ENCODE data around the gene AGRN.

The AGRN gene

GRCh38 chr1:982765-983436 lies 37.0 kb upstream of the AGRN start:
- ATAC-seq, result no peak
- no peak for TF ChIP-seq BACH2 (CRISPR knock-in tag; IDR thresholded peaks at IDR 0.05; ENCODE audit: borderline replicate concordance)
- no peak for TF ChIP-seq SNAI2 (CRISPR knock-in tag; IDR thresholded peaks at IDR 0.05)
- no peak for TF ChIP-seq POU6F1 (CRISPR knock-in tag; IDR thresholded peaks at IDR 0.05; ENCODE audit: borderline replicate concordance, low read depth)
- TF ChIP-seq ZNF565 (CRISPR knock-in tag; conservative IDR thresholded peaks at IDR 0.05; ENCODE audit: low read depth), result no peak
- no peak for TF ChIP-seq TCF4 (CRISPR knock-in tag; IDR thresholded peaks at IDR 0.05; ENCODE audit: borderline replicate concordance)
- no peak for TF ChIP-seq ZNF70 (CRISPR knock-in tag; IDR thresholded peaks at IDR 0.05)
- no peak for TF ChIP-seq TOX (CRISPR knock-in tag; IDR thresholded peaks at IDR 0.05; ENCODE audit: borderline replicate concordance)
- TF ChIP-seq CSDC2 (CRISPR knock-in tag; IDR thresholded peaks at IDR 0.05), result no peak
- no peak for TF ChIP-seq OSR1 (CRISPR knock-in tag; IDR thresholded peaks at IDR 0.05)
- TF ChIP-seq ZFP3 (CRISPR knock-in tag; IDR thresholded peaks at IDR 0.05), result no peak
- TF ChIP-seq ZC3H10 (CRISPR knock-in tag; IDR thresholded peaks at IDR 0.05), result no peak
- TF ChIP-seq TSHZ2 (CRISPR knock-in tag; IDR thresholded peaks at IDR 0.05), result no peak
- no peak for TF ChIP-seq CREB5 (CRISPR knock-in tag; IDR thresholded peaks at IDR 0.05; ENCODE audit: low read depth)
- TF ChIP-seq CSRNP3 (CRISPR knock-in tag; IDR thresholded peaks at IDR 0.05), result no peak
- no peak for TF ChIP-seq ZNF8 (CRISPR knock-in tag; IDR thresholded peaks at IDR 0.05)
- no peak for TF ChIP-seq RARB (CRISPR knock-in tag; IDR thresholded peaks at IDR 0.05)
- TF ChIP-seq ZFP30 (CRISPR knock-in tag; IDR thresholded peaks at IDR 0.05), result no peak
- no peak for TF ChIP-seq ESRRG (CRISPR knock-in tag; IDR thresholded peaks at IDR 0.05)
- no peak for TF ChIP-seq GLIS3 (CRISPR knock-in tag; IDR thresholded peaks at IDR 0.05)
- no peak for TF ChIP-seq PPARA (CRISPR knock-in tag; IDR thresholded peaks at IDR 0.05; ENCODE audit: borderline replicate concordance)

- peak; percentile 74 for ATAC-seq
- TF ChIP-seq POU6F1 (CRISPR knock-in tag; IDR thresholded peaks at IDR 0.05; ENCODE audit: borderline replicate concordance, low read depth) (no peak), GLIS3 (CRISPR knock-in tag; IDR thresholded peaks at IDR 0.05) (no peak), PPARA (CRISPR knock-in tag; IDR thresholded peaks at IDR 0.05; ENCODE audit: borderline replicate concordance) (no peak), BACH2 (CRISPR knock-in tag; IDR thresholded peaks at IDR 0.05; ENCODE audit: borderline replicate concordance) (no peak), CSDC2 (CRISPR knock-in tag; IDR thresholded peaks at IDR 0.05) (no peak), ARNTL (CRISPR knock-in tag; IDR thresholded peaks at IDR 0.05; ENCODE audit: borderline replicate concordance, low read depth) (no peak), ZNF8 (CRISPR knock-in tag; IDR thresholded peaks at IDR 0.05) (no peak), ZNF70 (CRISPR knock-in tag; IDR thresholded peaks at IDR 0.05) (no peak), CSRNP3 (CRISPR knock-in tag; IDR thresholded peaks at IDR 0.05) (no peak), PATZ1 (CRISPR knock-in tag; IDR thresholded peaks at IDR 0.05; ENCODE audit: borderline replicate concordance) (no peak), ZFP30 (CRISPR knock-in tag; IDR thresholded peaks at IDR 0.05) (no peak), OSR1 (CRISPR knock-in tag; IDR thresholded peaks at IDR 0.05) (no peak), TCF4 (CRISPR knock-in tag; IDR thresholded peaks at IDR 0.05; ENCODE audit: borderline replicate concordance) (no peak), TSHZ2 (CRISPR knock-in tag; IDR thresholded peaks at IDR 0.05) (no peak)
Measured at GRCh38 chr1:983798-984475, 36.0 kb upstream of the AGRN start.

Measured in SK-N-SH treated with all-trans-retinoic acid at 6 μM for 48 hours (cell line).